NCI-H446 treated with DMSO at 0.1 percent for 48 hours (cell line): ENCODE results near the gene TP53BP2.
"Not testable (repeated sequence)": the region's sequence is repeated elsewhere in the genome, so short reads cannot be mapped to it uniquely, and the experiment has no call there.

Experiments used
- DNase-seq: peaks from one replicate; lab custom pipeline; 2025; lab: John Stamatoyannopoulos, UW

TP53BP2 gene

DNA sequence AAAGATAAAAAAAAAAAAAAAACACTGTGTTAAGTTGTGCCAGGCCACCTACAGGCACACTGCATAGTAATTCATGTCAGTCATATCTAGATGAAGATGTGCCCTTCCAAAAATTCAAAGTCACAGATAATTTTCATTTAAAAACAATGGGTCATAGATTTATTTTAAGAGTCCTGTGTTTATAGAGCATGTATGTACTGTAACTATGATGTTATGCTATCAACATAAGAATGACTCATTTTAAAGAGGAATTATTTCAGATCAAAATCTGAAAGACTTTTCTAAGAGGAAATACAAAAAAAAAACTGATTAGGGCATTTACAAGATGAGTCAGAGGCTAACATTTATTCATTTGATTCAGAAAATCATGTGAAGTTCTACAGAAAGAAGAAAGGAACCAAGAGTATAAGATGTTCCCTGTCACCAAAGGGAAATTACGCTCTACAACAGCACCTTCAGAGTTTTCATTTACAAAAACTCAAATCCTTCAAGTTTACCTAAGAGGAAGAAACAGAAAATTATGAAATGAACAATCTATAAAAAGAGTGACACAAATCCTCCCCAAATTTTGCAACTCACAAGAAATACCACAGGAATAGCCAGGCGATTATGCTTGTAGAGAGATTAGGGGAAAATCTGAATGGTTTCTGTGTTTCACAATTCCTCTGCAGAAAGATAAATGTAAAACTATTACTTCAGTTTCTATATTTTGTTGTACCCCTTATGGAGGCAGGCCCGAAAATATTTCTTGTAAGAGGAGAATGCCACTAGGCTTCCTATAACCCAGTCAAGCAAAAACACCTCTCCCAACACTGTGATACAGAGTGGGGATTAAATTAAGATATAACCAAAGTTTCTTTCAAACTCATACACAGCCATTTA lies 13.8 kb downstream of the TP53BP2 start:
- DNase-seq: no peak

DNA sequence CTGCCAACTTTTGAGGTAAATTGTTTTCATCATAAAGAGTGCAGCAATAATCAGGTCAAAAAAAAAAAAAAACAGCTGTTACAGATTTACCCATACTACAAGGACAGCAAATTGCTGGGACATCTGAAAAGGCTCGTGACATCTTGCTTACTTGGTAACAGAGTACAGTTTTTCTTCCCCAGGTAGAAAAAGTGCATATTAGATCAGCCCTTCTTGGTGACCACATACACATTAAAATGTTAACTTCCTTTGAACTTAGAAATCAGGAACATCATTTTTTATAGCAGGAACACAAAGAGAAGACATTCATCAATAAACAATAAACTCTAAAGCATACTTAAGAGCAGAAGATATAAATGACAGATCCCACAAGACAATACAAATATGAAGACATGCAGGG lies 16.1 kb downstream of the TP53BP2 start:
- no peak for DNase-seq

DNA sequence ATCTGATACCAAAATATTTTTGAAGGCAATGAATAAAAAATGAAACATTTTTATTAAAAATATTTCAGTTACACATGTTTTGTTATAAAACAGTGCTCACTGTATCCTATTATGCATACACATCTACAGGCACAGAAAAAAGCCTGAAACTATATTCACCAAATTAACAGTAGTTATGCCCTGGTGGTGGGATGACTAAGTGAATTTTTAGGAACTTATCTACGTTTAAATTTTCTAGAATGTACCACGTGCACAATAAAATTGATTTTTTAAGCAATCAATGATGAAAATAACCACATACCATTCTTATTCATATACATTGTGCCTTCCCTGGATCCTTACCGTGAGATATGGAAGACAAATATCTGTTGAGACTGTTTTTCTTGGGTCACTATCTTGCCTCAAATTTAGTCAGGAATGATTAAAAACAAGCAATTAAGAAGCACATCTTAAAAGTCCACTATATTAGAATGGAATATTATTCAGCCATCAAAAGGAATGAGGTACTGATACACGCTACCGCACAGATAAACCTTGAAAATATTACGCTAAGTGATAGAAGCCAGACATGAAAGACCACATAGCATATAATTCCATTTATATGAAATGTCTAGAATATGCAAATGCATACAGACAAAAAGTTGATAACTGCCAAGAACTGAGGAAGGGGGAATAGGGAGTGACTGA lies 17.4 kb downstream of the TP53BP2 start:
- DNase-seq: no peak

DNA sequence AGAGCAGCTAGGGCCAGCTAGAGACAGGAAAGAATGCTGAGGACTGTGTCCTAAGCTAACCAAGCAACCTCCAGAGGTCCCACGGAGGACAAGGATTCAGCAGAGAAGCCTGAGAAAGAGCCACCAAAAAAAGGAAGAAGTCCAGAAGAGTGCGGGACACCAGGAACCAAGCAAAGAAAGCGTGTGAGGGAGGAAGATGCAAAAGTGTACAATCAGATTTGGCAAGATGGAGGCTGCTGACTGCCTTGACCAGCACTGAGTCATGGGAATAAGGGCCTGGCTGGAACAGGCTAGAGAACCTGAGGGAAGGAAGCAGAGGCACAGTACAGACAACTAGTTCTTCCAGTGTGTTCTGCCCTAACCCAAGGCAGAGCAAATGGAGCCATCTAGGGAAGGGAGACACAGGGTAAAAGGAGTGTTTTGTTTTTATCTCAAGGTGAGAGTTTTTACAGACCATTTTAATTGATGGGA lies 18.5 kb downstream of the TP53BP2 start:
- no peak for DNase-seq

DNA sequence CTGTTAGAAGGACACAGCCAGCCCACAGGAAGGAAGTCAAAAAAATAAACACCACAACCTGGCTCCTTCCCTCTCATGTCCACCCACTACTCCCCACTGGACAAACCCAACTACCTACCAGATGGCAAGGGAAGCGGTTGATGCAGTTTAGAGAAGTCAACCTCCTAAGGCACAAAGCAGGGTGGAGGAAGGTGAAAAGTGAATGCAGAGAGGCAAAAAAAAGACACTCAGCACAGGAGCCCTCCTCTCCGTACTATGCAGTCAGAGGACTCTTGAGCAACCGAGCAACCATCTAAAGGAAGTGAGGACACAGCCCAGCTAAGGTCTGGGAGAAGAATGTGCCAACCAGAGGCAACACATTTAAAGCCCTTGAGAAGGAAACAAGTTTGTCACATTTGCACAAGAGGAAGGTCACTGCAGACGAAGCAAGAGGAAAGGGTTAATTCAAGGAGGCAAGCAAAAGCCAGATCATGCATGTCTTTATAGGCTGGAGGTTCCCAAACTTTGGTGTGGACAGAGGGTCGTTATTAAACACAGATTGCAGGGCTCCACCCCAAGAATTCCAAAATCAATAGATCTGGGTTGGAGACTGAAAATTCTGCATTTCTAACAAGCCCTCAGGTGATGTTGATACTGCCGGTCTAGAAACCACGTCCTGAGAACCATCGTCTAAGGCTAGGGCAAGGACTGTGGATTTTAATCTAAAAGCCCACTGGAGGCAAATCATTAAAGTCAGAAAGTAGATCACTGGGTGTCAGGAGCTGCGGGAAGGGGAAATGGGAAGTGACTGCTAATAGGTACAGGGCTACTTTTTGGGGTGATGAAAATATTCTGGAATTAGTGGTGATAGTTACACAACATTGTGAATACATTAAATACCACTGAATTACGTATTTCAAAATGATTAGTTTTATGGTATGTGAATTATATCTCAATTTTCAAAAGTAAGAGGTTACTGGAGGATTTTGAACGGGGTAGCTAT lies 19.7 kb downstream of the TP53BP2 start:
- no peak for DNase-seq

DNA sequence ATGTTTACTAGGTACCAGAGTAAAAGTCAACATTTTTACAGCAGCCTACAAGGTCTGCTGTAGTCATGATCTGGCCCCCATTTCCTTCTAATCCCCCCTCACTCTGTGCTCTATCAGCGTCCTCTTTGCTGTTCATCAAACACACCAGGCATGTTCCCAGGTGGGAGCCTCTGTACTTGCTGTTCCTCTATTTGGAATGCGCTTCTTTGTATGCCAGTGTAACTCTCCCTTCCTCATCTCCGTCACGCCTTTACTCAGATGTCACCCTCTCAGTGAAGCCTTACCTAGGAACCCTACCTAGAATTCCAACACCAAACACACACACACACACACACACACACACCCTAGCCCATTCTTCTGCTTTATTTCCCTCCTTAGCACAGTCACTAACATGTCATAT lies 21.0 kb downstream of the TP53BP2 start:
- no peak for DNase-seq

DNA sequence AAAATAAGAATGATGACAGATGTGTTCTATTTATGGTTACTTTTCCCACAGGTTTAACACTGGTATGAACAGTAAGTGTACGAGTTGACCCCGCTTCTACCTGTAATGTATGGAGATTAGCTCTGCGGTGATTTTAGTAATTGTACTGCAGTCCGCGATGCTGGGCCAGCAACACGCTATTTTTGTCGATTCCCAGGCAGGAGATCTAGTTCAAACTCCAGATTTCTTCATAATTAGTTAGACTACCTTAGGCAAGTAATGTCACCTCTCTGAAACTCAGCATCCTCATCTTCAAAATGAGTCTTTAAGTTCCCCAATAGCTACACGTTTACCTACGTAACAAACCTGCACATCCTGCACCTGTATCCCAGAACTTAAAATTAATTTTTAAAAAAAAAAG lies 21.5 kb downstream of the TP53BP2 start:
- no peak for DNase-seq

DNA sequence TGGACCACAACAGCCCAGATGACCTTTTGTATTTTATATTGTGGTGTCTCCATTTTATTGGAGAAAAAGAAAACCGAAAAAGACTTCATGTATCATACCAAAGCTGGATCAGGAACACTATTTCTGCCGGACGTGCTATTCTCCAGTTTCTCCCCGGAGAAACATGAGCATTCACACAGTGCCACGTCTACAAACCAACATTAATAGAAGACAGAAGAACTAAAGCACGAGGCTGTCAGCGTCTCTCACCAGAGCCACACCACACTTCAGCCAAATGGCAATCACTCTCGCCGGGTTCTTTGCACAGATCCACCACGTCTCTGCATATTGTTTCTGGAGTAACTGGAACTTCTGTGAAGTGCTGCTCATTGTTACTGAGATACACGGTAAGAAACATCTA lies 24.8 kb downstream of the TP53BP2 start:
- no peak for DNase-seq

DNA sequence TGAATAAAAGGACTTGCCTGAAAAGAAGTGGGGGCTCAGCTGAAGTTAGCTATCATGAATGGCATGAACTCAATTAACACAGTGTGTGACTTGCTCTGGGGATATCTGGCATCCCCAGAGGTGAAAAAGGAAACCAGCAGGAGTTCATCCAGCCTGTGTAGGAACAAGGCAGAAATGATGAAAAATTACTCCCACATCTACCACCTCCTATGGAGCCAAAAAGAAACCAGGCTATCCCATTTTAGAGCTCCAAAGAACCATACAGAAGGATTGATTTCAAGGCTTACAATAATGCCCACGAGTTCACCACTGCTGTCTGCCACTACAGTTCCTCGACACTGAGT lies 25.3 kb downstream of the TP53BP2 start:
- no peak for DNase-seq

DNA sequence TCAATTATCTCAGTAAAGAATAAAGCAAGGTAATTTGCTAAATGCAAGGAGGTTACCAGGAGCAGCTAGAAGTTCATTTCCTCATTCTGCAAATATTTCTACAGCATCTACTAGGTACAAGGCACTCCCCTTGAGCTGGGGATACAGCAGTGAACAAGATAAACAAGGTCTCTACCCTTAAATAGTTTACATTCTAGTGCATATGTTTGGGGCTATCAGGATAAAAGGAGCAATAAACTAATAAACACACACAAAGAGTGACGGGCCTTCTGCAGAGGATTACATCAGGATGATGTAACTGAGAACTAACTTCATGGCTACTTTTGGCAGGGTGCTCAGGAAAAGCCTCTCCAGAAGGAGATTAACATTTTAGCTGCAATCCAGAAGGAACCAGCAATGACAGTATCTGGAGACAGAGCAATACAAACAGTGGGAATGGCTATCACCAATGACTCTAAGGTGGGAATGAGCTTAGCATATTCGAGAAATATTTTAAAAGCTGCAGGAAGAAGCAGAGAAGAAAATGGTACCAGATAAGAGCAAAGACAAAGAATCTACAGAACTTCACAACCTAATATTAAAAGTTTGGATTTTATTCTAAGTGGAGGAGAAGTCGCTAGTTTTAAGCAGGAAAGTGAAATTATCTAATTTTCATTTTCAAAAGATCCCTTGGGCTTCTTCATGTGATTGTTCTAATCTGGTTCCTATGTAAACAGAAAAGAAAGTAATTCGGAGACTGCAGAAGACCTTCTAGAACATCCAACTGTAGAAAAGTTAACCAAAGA lies 25.8 kb downstream of the TP53BP2 start:
- DNase-seq: no peak

DNA sequence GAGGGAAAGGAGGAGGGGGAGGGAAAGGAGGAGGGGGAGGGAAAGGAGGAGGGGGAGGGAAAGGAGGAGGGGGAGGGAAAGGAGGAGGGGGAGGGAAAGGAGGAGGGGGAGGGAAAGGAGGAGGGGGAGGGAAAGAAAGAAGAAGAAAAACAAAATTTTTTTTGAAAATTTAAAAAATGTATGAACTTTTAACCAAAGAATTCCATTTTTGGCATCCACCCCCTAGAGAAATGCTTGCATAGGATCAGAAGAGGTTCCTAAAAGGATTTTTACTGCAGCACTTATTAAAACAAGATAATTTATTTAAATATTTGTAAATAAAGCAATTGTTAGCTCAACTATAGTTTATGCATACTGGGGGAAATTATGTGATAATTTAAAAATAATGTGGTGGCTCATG lies 28.5 kb downstream of the TP53BP2 start:
- not testable (repeated sequence) for DNase-seq

DNA sequence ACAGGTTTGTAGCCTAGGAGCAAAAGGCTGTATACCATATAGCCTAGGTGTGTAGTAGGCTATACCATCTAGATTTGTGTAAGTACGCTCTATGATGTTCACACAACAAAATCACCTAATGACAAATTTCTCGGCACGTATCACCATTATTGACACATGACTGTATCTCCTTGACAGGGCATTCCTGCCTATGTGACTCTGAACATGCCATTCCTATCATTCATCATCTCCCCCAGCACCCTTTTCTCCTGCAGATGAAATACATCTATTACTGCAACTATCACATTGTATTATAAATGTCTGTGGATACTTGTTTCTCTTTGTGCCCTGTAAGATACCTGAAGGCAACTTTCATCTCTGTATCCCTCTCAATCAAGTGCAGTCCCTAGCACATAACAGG lies 29.9 kb downstream of the TP53BP2 start:
- DNase-seq: no peak

DNA sequence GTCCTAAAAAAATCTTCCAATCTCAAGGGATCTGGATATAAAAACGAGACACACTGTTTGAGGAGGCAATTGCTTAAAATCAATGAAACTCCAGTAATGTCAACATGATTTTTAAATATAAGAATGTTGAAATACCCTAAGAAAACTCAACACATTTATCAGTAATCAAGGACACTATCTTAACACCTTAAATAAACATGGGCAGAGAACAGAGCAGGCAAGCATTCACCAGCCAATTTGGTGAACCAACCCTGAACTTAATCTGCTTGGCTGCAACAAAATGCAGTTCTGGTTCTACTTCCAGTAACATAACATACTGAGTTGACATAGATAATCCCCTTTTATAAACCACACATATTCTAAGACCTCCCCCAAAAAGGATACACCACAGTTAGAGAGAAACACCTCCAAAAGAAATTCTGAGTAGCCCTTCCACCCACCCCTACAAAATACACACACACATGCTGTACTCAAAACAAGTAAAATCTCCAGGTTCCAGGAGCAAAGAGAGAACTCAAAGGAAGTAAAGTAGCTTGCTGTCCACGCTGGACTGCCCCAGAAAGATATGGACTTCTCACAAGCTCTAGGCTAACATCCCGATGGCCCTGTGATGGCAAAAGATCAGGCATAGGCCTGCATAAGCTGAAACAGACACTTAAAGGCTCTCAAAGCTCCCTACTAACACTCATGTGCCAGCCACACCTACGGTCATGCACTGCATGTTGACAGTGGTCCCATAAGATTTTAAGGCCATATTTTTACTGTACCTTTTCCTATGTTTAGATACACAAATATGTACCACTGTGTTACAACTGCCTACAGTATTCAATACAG lies 30.5 kb downstream of the TP53BP2 start:
- no peak for DNase-seq

DNA sequence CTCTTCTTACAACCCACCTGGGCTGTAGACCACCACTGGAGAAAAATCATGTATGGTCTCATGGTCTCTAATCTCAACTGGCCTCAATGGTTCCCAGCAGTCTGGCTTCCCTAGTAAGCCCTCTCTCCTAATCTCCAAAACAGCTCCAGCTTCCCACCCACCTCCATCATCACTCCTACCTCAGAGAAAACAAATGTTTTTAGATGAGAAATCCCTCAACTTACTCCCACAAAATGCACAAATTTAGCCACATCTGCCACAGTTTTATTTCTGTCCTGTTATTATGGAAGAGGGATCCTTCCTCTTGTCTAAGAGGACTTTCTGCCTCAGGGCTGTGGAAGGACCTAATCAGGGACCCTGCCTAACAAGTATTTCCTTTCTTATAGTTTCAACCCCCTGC lies 32.1 kb downstream of the TP53BP2 start:
- DNase-seq: no peak

DNA sequence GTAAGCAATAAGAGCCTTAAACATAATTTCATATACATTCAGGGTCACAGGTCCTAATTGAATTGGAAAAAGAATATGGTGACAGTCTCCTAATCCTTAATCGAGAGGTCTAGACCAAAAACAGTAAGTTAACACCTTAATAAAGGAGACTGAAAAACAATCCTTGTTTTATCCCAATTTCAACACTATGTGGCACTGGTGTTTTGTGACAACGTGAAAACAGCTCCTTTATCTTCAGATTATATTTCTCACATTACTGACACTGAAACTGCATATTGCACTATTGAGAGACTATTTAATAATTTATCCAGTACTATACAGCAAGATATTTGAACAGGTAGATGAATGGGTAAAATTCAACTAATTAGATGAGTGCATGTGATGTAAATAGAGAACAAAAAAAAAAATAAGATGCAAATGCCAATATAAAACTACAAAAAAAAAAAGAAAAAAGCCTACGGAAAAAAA lies 34.1 kb downstream of the TP53BP2 start:
- peak; percentile 4 for DNase-seq

DNA sequence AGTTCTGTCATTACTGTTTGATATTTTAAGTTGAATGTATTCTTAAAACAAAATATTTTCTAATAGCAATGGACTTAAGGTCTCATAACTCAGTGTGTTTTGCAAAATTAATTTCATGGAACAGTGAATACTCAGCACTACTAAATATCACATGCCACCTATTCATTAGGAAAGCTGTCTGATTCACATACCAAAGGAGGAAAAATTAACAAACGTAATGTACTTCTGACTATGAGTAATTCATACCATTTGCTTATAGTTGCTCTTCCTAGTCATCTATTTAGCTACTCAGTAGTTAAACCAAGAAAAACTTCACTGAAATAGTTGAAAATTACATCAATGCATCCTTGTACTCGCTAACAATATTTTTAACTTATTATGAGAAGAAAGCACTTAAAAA lies 35.2 kb downstream of the TP53BP2 start:
- DNase-seq: no peak

DNA sequence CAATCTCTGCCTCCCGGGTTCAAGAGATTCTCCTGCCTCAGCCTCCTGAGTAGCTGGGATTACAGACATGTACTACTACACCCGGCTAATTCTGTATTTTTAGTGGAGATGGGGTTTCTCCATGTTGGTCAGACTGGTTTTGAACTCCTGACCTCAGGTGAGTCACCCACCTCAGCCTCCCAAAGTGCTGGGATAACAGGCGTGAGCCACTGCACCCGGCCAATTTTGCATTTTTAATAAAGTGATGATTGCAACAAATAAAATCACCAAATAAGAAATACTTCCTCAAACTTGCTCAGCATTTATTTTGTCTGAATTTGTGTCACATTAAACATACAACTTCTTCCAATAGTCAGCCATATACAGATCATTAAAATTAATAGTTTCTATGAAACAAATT lies 35.8 kb downstream of the TP53BP2 start:
- not testable (repeated sequence) for DNase-seq

DNA sequence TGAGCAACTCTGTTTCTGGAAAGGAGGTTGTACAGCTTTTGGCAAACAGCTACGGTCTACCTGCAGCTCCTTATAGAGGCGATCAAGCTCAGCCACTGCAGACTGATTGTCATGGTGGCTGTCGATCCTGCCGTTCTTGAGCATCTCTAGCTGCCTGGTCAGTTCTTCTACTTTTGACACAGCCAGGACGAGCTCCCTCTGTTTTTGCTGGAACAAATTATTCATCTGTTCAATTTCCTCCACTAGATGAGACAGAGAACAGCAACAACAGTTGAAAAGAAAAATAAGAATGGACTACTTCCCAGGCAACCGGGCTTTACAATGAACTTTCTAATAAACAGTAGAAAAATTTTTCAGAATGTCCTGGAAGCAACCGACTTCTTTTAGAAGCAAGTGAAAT lies 42.5 kb downstream of the TP53BP2 start:
- DNase-seq: no peak

DNA sequence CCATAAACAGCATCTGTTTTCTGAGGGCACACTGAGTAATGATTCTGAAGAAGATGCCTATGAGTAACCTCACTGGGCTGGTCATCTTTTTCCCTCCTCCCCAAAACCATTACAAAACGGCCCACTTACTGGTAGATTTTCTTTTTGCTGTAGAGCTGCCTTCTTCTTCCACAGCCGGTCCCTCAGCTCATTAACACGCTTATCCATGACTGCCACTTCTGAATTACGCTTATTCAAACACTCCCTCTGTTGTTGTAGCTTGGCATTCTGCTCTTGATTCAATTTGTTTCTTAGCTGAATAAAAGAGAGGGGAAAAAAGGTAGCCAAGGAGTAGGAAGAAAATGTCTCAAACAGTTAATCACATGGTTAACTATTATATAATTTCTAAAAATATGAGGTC lies 43.1 kb downstream of the TP53BP2 start:
- DNase-seq: no peak

DNA sequence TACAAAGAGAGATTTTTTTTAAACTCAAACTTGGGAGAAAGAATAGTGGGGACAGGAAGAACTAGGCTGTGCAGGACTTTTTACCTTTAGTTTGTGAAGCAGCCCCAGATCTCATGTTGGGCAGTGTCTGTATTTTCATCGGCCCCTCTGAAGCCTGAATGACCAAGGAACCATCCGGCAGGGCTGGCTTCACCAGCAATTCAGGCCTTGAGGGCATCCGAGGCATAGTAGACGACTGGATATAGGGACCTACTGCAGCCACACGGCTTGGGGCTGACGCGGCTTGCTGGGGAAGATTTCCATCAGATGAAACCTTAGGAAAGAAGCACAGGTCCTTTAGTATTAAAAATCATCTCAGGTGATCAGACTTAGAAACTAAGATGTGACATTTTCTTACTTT lies 43.7 kb downstream of the TP53BP2 start:
- no peak for DNase-seq

DNA sequence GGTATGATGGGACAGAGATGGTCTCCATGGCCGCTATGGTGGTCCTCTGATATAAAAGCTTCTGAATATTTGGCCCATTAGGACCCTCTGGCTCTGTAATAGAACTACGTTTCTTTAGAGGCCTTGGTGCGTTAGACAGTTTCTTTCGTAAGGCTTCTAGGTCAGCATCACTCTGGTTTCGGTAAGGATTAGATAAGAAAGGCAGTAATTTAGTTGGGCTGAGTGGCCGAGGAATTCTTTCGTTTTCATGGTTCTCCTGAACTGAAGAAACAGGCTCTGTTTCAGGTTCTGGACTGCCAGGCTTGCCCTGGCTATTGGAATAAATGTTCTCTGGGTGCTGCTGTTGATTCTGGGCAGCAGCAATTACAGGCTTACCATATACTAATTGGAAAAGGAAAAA lies 49.5 kb downstream of the TP53BP2 start:
- DNase-seq: no peak
